Pancreas (tissue), 10 donors: ENCODE measurements around the gene C16orf54. TPM values are rescaled to one million over a fixed set of nuclear protein-coding genes. Genes with fewer than 3 reads are reported as not detected.
"Not testable (repeated sequence)": the region's sequence is repeated elsewhere in the genome, so short reads cannot be mapped to it uniquely, and the experiment has no call there.

Experiments
- ATAC-seq, 4 donors: fragments of 200-7000 bp; cut with Tn5 transposase; one replicate each; pipeline versions ENCODE4 v1.8.0 to v1.9.1; 2020; ENCODE audit warnings: mild to moderate bottlenecking in 4 of 4, moderate library complexity in 4 of 4
- DNase-seq, 6 donors: peaks; one replicate each; pipeline ENCODE4 v3.0.0-alpha.2; 2020
- FAIRE-seq: peaks from 2 replicates; lab custom pipeline; 2012; peaks lifted over from hg19 to GRCh38; lab: Jason Lieb, UNC
- H3K27ac ChIP-seq, 4 donors: fragments of 200-600 bp; sonication (generic); 1 replicate in 3 of 4; 2 replicates in 1 of 4; pipeline versions ENCODE4 v1.5.0 to v1.8.0; 2020
- H3K27me3 ChIP-seq, 4 donors: fragments of 200-600 bp; one replicate each; pipeline ENCODE4 v1.8.0; 2021
- H3K36me3 ChIP-seq, 3 donors: fragments of 200-600 bp; sonication (generic) in 1 of 3; one replicate each; pipeline versions ENCODE4 v1.5.0 to v1.8.0; 2020 to 2021
- H3K4me1 ChIP-seq, 3 donors: fragments of 200-600 bp; one replicate each; pipeline ENCODE4 v1.8.0; 2021
- H3K4me3 ChIP-seq, 4 donors: fragments of 200-600 bp; sonication (generic) in 2 of 4; one replicate each; pipeline versions ENCODE4 v1.5.0 to v1.8.0; 2020 to 2021
- H3K9me3 ChIP-seq, 4 donors: fragments of 200-600 bp; one replicate each; pipeline ENCODE4 v1.8.0; 2021
- CTCF ChIP-seq, 4 donors: fragments of 200-600 bp; sonication (generic) in 3 of 4; IDR thresholded peaks; one replicate each; pipeline versions ENCODE4 v1.5.0 to v1.8.0; 2021; ENCODE audit warnings: antibody characterized with exemption in 4 of 4
- WGBS, 2 donors: extraction: QIAGEN DNeasy Blood & Tissue Kit; methylation state at CpG; one replicate each; pipeline ENCODE4 v1.1.7; 2013; 5-methylcytosine and 5-hydroxymethylcytosine counted together
- intact Hi-C, 3 donors: fragments of 100-400 bp; cut with DNase I; formaldehyde crosslinking; loops; one replicate each; pipeline versions ENCODE4 v1.11.1 to v1.14.2; 2022
- polyA plus RNA-seq, 2 donors: library from polyadenylated mRNA; stranded (reverse); fragments of 200-250 nt; gene quantifications; one replicate each; pipeline ENCODE4 v1.2.3, GENCODE V29; 2013
- total RNA-seq, 6 donors: library from RNA; stranded (reverse); fragmentation: NEBNext Ultra II Directional in 4 of 6; extraction: Animal tissue kit (Norgen Biotek cat#: 25700) in 4 of 6; gene quantifications; one replicate each; pipeline versions ENCODE4 v1.2.1 to v1.2.4, GENCODE V29; 2021 to 2023
- donor health status: healthy with polysubstance abuse.
- donor health status: DM: no; HTN: no; CAD: no; lungs with moderate emphysema.
- donor health status: DM: no; HTN: no; CAD: no.
- donor health status: control.
- donor health status: control.
- donor health status: Bipolar disorder and iron deficiency.
- donor health status: DM: yes; HTN: yes; CAD: no.
- donor health status: DM: no; HTN: no; CAD: no.
- donor health status: DM: no; HTN: no; CAD: no.
- donor health status: DM: yes; HTN: yes; CAD: no.

The C16orf54 gene
- total and polyA plus RNA-seq, 8 donors = 0.23 to 1.5 (median 0.26) TPM; not detected in 1

DNA sequence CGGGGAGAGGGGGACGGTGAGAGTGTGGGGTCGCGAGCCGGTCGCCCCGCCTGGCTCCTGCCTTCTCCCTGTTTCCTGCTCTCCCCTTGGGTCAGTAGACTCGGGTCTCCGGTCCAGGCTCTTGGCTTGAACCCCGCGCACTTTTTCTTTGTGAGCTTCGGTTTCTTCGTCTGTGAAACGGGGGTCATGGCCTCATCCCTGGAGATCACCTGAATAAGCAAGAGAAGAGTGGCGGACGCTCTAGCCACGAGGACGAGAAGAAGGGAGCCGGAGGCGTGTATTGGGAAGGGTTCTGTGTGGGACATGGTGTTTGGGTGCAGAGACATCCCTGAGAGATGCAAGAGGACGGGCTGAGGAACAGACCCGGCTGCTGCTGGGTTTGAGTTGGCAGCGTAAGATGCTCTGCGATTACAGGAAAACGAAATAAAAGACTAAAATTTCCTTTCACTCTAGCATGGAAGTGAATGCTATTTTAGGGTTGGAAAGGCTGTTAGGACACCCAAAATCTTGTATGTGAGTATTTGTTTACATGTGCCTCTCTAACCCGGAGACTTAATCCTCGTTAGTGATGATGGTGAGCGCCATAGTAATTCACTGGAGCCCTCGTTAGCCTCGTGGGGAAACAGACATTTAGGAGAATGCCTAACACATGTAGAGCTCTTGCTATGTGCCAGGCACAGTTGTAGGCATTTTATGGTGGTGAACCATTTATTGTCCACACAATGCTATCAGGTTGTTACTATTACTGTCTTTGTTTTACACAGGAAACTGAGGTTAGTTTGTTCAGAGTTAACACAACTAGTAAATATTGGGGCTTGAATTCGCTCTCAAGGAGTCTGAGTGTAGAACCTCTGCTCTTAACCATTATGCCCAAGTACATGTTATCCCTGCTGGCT lies 45.4 kb upstream of the C16orf54 start:
- H3K27me3 ChIP-seq = no peaks in the 10 kb centered on the region
- peak overlapping the region in 2 of 4 donors; percentile 28 to 40 for H3K27ac ChIP-seq
- 2% methylated on average over 31 of the region's 31 CpGs for WGBS, 2 donors
- FAIRE-seq (no peak), ATAC-seq (peak in 1 of 4 donors; percentile 3), DNase-seq (no peak)
- H3K9me3 ChIP-seq = no peaks in the 10 kb centered on the region
- TF ChIP-seq CTCF (IDR thresholded peaks at IDR 0.05) = no peak
- intact Hi-C loops = no loop called here
- H3K4me1 ChIP-seq = peaks cover 4 to 11% (median 9%) of the 10 kb centered on the region in 3 donors
- H3K36me3 ChIP-seq = no peaks in the 10 kb centered on the region
- H3K4me3 ChIP-seq = peak overlapping the region; percentile 80 to 97 (median 94)

- TF ChIP-seq CTCF (IDR thresholded peaks at IDR 0.05) = peak; percentile 41 to 68 (median 58)
- peak; percentile 97 to 99 (median 98) for ATAC-seq
- Histone ChIP-seq H3K4me3 (peak within 1 kb of the TSS; percentile 80 to 97 (median 94)), H3K36me3 (no peaks in the 10 kb centered on the region), H3K27me3 (no peaks in the 10 kb centered on the region), H3K4me1 (peaks cover 4 to 12% (median 9%) of the 10 kb centered on the region in 3 donors), H3K9me3 (no peaks in the 10 kb centered on the region), H3K27ac (peak within 1 kb of the TSS; percentile 78 to 92 (median 84))
- WGBS, 2 donors = 0% methylated on average over 67 of the region's 67 CpGs
- DNase-seq = peak; percentile 98 to 100 (median 99)
- FAIRE-seq = no peak
- intact Hi-C loops = no loop called here
Observed at GRCh38 chr16:29790183-29790948, 44.6 kb upstream of the C16orf54 start, which contains the start of gene KIF22. TSS of gene KIF22 (plus strand) at chr16:29790751. CDS start at chr16:29790760, 9 bp downstream.

DNA sequence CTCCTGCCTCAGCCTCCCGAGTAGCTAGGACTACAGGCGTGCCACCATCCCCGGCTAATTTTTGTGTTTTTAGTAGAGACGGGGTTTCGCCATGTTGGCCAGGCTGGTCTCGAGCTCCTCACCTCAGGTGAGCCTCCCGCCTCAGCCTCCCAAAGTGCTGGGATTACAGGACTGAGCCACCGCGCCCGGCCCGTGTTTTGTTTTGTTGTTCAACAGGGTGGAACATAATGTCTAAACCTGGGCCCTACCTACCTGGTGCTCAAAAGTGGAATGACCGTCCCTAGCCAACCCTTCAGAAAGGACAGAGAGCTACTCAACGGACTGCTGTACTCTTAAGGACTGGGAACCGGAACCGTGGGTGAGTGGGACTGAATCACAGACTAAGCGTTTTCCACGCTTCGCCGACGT lies 44.0 kb upstream of the C16orf54 start:
- peak in 2 of 6 donors; percentile 47 to 64 for DNase-seq
- Histone ChIP-seq H3K27ac (peak overlapping the region; percentile 78 to 92 (median 84)), H3K9me3 (no peaks in the 10 kb centered on the region), H3K27me3 (no peaks in the 10 kb centered on the region), H3K36me3 (no peaks in the 10 kb centered on the region), H3K4me3 (peak overlapping the region; percentile 45 to 97 (median 85)), H3K4me1 (peaks cover 4 to 14% (median 9%) of the 10 kb centered on the region in 3 donors)
- TF ChIP-seq CTCF (IDR thresholded peaks at IDR 0.05) = no peak
- WGBS, 2 donors = 58 to 59% methylated on average over 19 to 20 of the region's 20 CpGs
- intact Hi-C loops = no loop called here
- peak; percentile 5 to 21 (median 12) for ATAC-seq
- FAIRE-seq = no peak

DNA sequence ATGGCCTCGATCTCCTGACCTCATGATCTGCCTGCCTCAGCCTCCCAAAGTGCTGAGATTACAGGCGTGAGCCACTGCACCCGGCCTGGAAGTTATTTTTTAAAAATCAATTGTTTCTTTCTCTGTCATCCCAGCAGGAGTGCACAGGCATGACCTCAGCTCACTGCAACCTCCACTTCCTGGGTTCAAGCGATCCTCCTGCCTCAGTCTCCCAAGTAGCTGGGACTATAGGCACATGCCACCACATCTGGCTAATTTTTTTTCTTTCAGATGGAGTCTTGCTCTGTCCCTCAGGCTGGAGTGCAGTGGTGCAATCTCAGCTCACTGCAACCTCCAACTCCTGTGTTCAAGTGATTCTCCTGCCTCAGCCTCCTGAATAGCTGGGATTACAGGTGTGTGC lies 41.4 kb upstream of the C16orf54 start:
- DNase-seq, intact Hi-C loops, FAIRE-seq, H3K27me3 ChIP-seq, H3K4me3 ChIP-seq, H3K36me3 ChIP-seq, H3K27ac ChIP-seq, H3K9me3 ChIP-seq, ATAC-seq: not testable (repeated sequence)
- peaks cover 4 to 14% (median 9%) of the 10 kb centered on the region in 3 donors for H3K4me1 ChIP-seq
- 67 to 77% methylated on average over 4 of the region's 4 CpGs for WGBS, 2 donors

DNA sequence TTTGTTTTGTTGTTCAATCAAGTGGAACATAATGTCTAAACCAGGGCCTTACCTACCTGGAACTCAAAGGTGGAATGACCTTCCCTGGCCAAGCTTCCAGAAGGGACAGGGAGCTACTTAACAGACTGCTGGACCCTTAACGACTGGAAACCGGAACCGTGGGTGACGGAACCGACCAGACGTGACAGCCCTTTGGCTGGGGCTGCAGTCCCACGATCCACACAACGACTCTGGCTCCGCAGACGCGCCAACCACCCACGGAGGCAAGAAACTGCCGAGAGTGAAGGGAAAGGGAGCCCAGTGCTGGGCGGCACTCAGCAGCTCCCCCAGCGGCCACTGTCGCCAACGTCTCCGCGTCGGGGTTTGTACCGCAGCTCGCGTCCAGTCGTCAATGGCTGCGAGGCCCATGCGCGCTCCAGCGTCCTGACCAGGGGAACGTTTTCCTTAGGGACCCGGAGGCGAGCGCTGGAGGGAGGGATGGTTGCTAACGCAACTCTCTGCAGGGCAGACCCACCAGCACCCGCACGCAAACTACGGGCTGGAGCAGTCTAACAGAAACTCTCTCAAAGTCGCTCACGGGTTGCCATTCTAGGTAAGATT lies 39.2 kb upstream of the C16orf54 start:
- ATAC-seq (peak; percentile 80 to 96 (median 94)), FAIRE-seq (no peak), DNase-seq (peak; percentile 53 to 88 (median 72))
- no peaks in the 10 kb centered on the region for H3K27me3 ChIP-seq
- no peaks in the 10 kb centered on the region for H3K9me3 ChIP-seq
- H3K27ac ChIP-seq = no peak overlapping the region
- no peaks in the 10 kb centered on the region for H3K36me3 ChIP-seq
- 12 to 18% methylated on average over 38 of the region's 38 CpGs for WGBS, 2 donors
- peaks cover 0 to 8% (median 0%) of the 10 kb centered on the region in 3 donors for H3K4me1 ChIP-seq
- peak; percentile 76 to 80 (median 78) for TF ChIP-seq CTCF (IDR thresholded peaks at IDR 0.05)
- H3K4me3 ChIP-seq = peak overlapping the region in 1 of 4 donors; percentile 23
- intact Hi-C loops = no loop called here
